ENCODE measurements around the gene NALCN. TPM values are rescaled to one million over a fixed set of nuclear protein-coding genes. Genes with fewer than 3 reads are reported as not detected.
"Not testable (repeated sequence)": the region's sequence is repeated elsewhere in the genome, so short reads cannot be mapped to it uniquely, and the experiment has no call there.

NALCN gene
- total and polyA plus RNA-seq, 7 donors: 0.04 to 0.49 (median 0.21) TPM; not detected in 1

DNA sequence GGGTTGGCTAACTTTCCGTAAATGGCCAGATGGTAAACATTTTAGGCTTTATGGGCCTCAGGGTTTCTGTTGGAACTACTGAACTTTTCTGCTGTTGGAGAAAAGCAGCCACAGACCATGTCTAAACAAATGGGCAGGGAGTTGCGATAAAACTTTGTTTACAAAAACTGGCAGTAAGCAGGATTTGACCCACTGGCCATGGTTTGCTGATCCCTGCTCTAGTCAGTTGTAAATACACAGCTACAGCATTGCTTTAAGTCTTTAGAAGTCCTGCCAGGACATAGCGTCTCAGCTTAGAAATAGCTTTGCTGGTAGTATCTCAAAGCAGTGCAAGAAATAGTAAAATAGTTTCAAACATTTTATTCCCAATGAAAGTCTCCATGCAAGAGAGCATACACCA is 88.4 kb downstream of the NALCN start:
- no peak for ATAC-seq
- intact Hi-C loops (cut with DNase I): no loop called here
- DNase-seq: no peak
- Histone ChIP-seq H3K4me1 (no peaks in the 10 kb centered on the region), H3K9me3 (no peaks in the 10 kb centered on the region), H3K36me3 (ENCODE audit: insufficient read depth in 1 of 2, low read depth in 1 of 2) (no peaks in the 10 kb centered on the region), H3K27ac (no peak overlapping the region), H3K4me3 (no peak overlapping the region), H3K27me3 (ENCODE audit: insufficient read depth in 3 of 3, low read length in 2 of 3) (no peaks in the 10 kb centered on the region)
- TF ChIP-seq, protein P1, sequence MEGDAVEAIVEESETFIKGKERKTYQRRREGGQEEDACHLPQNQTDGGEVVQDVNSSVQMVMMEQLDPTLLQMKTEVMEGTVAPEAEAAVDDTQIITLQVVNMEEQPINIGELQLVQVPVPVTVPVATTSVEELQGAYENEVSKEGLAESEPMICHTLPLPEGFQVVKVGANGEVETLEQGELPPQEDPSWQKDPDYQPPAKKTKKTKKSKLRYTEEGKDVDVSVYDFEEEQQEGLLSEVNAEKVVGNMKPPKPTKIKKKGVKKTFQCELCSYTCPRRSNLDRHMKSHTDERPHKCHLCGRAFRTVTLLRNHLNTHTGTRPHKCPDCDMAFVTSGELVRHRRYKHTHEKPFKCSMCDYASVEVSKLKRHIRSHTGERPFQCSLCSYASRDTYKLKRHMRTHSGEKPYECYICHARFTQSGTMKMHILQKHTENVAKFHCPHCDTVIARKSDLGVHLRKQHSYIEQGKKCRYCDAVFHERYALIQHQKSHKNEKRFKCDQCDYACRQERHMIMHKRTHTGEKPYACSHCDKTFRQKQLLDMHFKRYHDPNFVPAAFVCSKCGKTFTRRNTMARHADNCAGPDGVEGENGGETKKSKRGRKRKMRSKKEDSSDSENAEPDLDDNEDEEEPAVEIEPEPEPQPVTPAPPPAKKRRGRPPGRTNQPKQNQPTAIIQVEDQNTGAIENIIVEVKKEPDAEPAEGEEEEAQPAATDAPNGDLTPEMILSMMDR (IDR thresholded peaks at IDR 0.05): no peak
- 55 to 79% (median 57%) methylated on average over 3 of the region's 3 CpGs for WGBS, 3 donors

DNA sequence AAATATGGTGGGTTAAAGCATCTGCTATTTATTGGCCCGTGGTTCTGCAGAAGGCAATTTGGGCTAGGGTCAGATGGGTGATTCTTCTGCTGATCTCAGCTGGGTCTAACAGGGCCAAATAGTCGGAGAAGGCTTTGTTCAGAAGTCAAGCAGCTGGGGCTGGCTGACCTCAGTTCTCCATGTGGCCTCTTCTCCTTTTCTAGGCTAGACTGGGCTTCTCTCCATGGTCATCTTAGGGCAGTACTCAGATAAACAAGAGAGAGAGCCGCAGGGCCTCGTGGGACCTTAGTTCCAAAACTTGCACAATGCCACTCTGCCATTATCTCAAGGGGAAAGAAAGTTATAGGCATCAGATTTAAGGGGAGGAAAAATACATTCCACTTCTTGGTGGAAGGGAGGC is 89.6 kb downstream of the NALCN start:
- Histone ChIP-seq H3K4me1 (no peaks in the 10 kb centered on the region), H3K9me3 (no peaks in the 10 kb centered on the region), H3K27me3 (ENCODE audit: insufficient read depth in 3 of 3, low read length in 2 of 3) (no peaks in the 10 kb centered on the region), H3K27ac (no peak overlapping the region), H3K4me3 (no peak overlapping the region), H3K36me3 (ENCODE audit: insufficient read depth in 1 of 2, low read depth in 1 of 2) (no peaks in the 10 kb centered on the region)
- TF ChIP-seq, protein P1 (IDR thresholded peaks at IDR 0.05): no peak
- DNase-seq (no peak), ATAC-seq (no peak)
- 23 to 48% (median 26%) methylated on average over 4 of the region's 4 CpGs for WGBS, 3 donors
- intact Hi-C loops (cut with DNase I): no loop called here

DNA sequence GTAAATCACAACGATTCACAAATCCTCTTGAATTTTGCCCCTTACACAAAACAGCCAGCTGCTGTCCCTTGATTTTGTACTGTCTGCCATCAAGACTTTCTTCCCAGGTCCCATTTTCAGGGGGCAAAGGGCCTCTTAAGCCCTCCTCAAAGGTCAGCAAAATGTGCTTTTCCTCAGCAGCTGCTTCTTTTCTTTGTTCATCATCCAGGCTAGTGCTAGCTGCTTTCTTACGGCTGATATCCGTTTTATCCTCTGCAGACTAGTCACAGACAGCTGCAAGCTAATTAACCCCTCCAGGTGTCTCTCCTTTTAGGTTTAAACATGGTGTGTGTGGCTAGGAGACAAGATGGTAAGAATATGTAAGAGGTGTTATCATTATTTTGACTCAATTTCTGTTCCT is 90.9 kb downstream of the NALCN start:
- no peaks in the 10 kb centered on the region for H3K27me3 ChIP-seq (ENCODE audit: insufficient read depth in 3 of 3, low read length in 2 of 3)
- no peaks in the 10 kb centered on the region for H3K36me3 ChIP-seq (ENCODE audit: insufficient read depth in 1 of 2, low read depth in 1 of 2)
- H3K4me3 ChIP-seq: no peak overlapping the region
- no peaks in the 10 kb centered on the region for H3K9me3 ChIP-seq
- DNase-seq (no peak), ATAC-seq (no peak)
- no peaks in the 10 kb centered on the region for H3K4me1 ChIP-seq
- intact Hi-C loops (cut with DNase I): no loop called here
- WGBS, 3 donors: 8 to 13% (median 9%) methylated on average over 3 of the region's 3 CpGs
- TF ChIP-seq, protein P1 (IDR thresholded peaks at IDR 0.05): no peak
- H3K27ac ChIP-seq: no peak overlapping the region

DNA sequence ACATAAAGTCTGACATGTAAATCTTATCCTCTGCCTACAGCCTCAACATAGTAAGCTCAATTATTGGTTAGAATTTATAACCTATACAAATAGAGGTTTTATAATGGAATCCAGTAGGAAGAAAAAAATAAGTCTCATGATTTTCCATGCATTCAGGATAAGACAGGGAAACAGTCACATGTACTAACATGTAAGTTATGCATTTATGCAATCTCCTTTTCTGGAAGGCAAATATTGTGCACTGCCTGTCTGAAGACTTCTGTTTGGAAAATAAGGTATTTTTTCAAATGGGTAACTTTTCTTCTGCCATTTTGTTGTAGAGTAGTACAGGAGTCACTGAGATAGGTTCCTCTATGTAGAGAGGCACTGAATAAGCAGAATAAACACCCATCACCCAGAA is 92.7 kb downstream of the NALCN start:
- DNase-seq: no peak
- Histone ChIP-seq H3K27ac (no peak overlapping the region), H3K36me3 (ENCODE audit: insufficient read depth in 1 of 2, low read depth in 1 of 2) (no peaks in the 10 kb centered on the region), H3K9me3 (no peaks in the 10 kb centered on the region), H3K4me1 (no peaks in the 10 kb centered on the region), H3K4me3 (no peak overlapping the region), H3K27me3 (ENCODE audit: insufficient read depth in 3 of 3, low read length in 2 of 3) (no peaks in the 10 kb centered on the region)
- intact Hi-C loops (cut with DNase I): no loop called here
- TF ChIP-seq, protein P1 (IDR thresholded peaks at IDR 0.05): no peak
- no peak for ATAC-seq

DNA sequence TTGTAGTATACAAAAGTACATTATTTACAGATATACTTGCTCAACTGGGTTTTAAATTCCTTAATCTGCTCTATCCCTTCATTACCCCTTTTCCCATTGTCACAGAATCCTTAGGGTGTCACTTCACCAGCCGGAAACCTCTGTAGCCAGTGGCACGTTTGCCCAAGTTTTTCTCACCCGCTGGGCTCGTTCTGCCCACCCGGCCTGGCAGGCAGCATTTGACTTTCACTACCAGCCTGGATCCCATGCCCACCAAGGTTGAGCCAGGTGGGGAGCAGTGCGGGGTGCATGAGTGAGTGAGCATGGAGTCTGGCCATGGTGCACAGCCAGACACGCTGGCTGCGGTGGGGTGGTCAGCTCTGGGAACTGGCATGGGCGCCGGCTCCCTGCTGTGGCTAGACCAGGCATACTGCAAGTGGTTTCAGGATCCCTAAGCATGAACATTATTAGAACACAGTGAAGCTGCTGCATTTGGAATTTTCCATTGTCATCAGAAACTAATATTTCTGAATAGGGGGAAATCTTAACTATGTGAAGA is 98.3 kb downstream of the NALCN start:
- DNase-seq (no peak), ATAC-seq (no peak)
- Histone ChIP-seq H3K27me3 (ENCODE audit: insufficient read depth in 3 of 3, low read length in 2 of 3) (no peaks in the 10 kb centered on the region), H3K4me3 (no peak overlapping the region), H3K36me3 (ENCODE audit: insufficient read depth in 1 of 2, low read depth in 1 of 2) (no peaks in the 10 kb centered on the region), H3K27ac (no peak overlapping the region), H3K4me1 (no peaks in the 10 kb centered on the region), H3K9me3 (no peaks in the 10 kb centered on the region)
- TF ChIP-seq, protein P1 (IDR thresholded peaks at IDR 0.05): no peak
- WGBS, 3 donors: 72 to 88% (median 88%) methylated on average over 10 of the region's 10 CpGs
- intact Hi-C loops (cut with DNase I): no loop called here

DNA sequence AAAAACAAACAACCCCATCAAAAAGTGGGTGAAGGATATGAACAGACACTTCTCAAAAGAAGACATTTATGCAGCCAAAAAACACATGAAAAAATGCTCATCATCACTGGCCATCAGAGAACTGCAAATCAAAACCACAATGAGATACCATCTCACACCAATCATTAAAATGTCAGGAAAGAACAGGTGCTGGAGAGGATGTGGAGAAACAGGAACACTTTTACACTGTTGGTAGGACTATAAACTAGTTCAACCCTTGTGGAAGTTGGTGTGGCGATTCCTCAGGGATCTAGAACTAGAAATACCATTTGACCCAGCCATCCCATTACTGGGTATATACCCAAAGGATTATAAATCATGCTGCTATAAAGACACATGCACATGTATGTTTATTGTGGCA is 102.8 kb downstream of the NALCN start:
- H3K36me3 ChIP-seq (ENCODE audit: insufficient read depth in 1 of 2, low read depth in 1 of 2); H3K4me3 ChIP-seq; H3K9me3 ChIP-seq; H3K4me1 ChIP-seq; H3K27me3 ChIP-seq (ENCODE audit: insufficient read depth in 3 of 3, low read length in 2 of 3); ATAC-seq; H3K27ac ChIP-seq; intact Hi-C loops (cut with DNase I); DNase-seq: not testable (repeated sequence)
- WGBS, 3 donors: 72 to 100% (median 88%) methylated on average over 1 of the region's 1 CpG
